HCT116 (cell line): ENCODE results near the gene THG1L. TPM values are rescaled to one million over a fixed set of nuclear protein-coding genes. Genes with fewer than 3 reads are reported as not detected.
"Not testable (repeated sequence)": the region's sequence is repeated elsewhere in the genome, so short reads cannot be mapped to it uniquely, and the experiment has no call there.

Experiments
- ATAC-seq: fragments of 200-7000 bp; cut with Tn5 transposase; 2 replicates; pipeline ENCODE4 v1.9.1; 2020; ENCODE audit warnings: mild to moderate bottlenecking, moderate library complexity
- BruUV-seq: library from RNA; stranded (reverse); fragments of 400-500 nt; replicated peaks from 2 replicates; lab custom pipeline; 2021; lab: Mats Ljungman, UMichigan
- CTCF ChIA-PET: fragments of 300-600 bp; sonication (Branson Sonifier 250); formaldehyde crosslinking; loops from one replicate; lab custom pipeline; 2021; ENCODE audit warnings: antibody characterized with exemption; lab: Charles Lee
- POLR2A ChIA-PET: fragments of 300-600, 350-600 bp; sonication (Branson Sonifier 250); formaldehyde crosslinking; loops from one replicate; lab custom pipeline; 2021; ENCODE audit warnings: antibody characterized with exemption; lab: Charles Lee
- RAD21 ChIA-PET, 2 experiments: fragments of 300-600 bp; sonication (Branson Sonifier 250); formaldehyde crosslinking; loops; one replicate each; lab custom pipeline; 2023; ENCODE audit warnings: low total read pairs in 2 of 2; ENCODE audit not compliant: uncharacterized antibody in 2 of 2, unreplicated experiment in 2 of 2, low non-redundant PET in 1 of 2; lab: Charles Lee
- DNase-seq: peaks from one replicate; pipeline ENCODE4 v3.0.0-alpha.2; 2010; ENCODE audit warnings: low read depth, low spot score
- H2AFZ ChIP-seq: fragments of 200-600 bp; shearing (Covaris generic), sonication (generic); 2 replicates; pipeline ENCODE4 v1.6.1; 2017; ENCODE audit warnings: low read depth, mixed run types, mixed read lengths, antibody characterized with exemption, low read length; ENCODE audit not compliant: poor library complexity, severe bottlenecking
- H3K27ac ChIP-seq: 2 replicates; pipeline ENCODE4 v1.5.1; 2012; ENCODE audit warnings: low read depth, low read length
- H3K27me3 ChIP-seq: fragments of 200-600 bp; sonication (generic); 2 replicates; pipeline ENCODE4 v1.6.1; 2016; ENCODE audit warnings: mixed run types, low read length, mixed read lengths; ENCODE audit not compliant: insufficient read depth
- H3K36me3 ChIP-seq, 2 experiments: fragments of 200-500 bp in 1 of 2; fragments of 200-600 bp in 1 of 2; sonication (Bioruptor generic) in 1 of 2; sonication (generic) in 1 of 2; 2 replicates each; pipeline versions ENCODE4 v1.5.1 to v1.6.1; 2014 to 2016; ENCODE audit warnings: low read length in 2 of 2, inconsistent platforms in 1 of 2, mixed read lengths in 1 of 2, mixed run types in 1 of 2; ENCODE audit not compliant: insufficient read depth in 2 of 2, control insufficient read depth in 1 of 2
- H3K4me1 ChIP-seq, 2 experiments: fragments of 200-600 bp in 1 of 2; sonication (generic) in 1 of 2; 2 replicates each; pipeline versions ENCODE4 v1.5.1 to v1.6.1; 2012 to 2017; ENCODE audit warnings: low read length in 2 of 2, inconsistent platforms in 1 of 2, mild to moderate bottlenecking in 1 of 2, mixed read lengths in 1 of 2, mixed run types in 1 of 2, moderate library complexity in 1 of 2; ENCODE audit not compliant: insufficient read depth in 2 of 2, control insufficient read depth in 1 of 2
- H3K4me2 ChIP-seq: fragments of 200-600 bp; sonication (generic); 2 replicates; pipeline ENCODE4 v1.6.1; 2017; ENCODE audit warnings: mixed run types, low read length, mixed read lengths
- H3K4me3 ChIP-seq, 2 experiments: fragments of 200-600 bp in 1 of 2; sonication (generic) in 1 of 2; replicated peaks in 1 of 2; 2 replicates each; pipeline ENCODE4 v1.5.1; 2011 to 2016; ENCODE audit warnings: low read length in 2 of 2, control low read depth in 1 of 2, low read depth in 1 of 2, mild to moderate bottlenecking in 1 of 2, mixed read lengths in 1 of 2, mixed run types in 1 of 2
- H3K79me2 ChIP-seq: fragments of 200-600 bp; sonication (generic); 2 replicates; pipeline ENCODE4 v1.6.1; 2017; ENCODE audit warnings: mild to moderate bottlenecking, mixed run types, low read length, moderate library complexity, mixed read lengths; ENCODE audit not compliant: insufficient read depth
- H3K9ac ChIP-seq: fragments of 200-600 bp; sonication (generic); 2 replicates; pipeline ENCODE4 v1.6.1; 2016; ENCODE audit warnings: low read length, mixed read lengths
- H3K9me2 ChIP-seq: fragments of 200-600 bp; sonication (generic), shearing (Covaris generic); 2 replicates; pipeline ENCODE4 v1.6.1; 2017; ENCODE audit warnings: mixed run types, mild to moderate bottlenecking, moderate library complexity; ENCODE audit not compliant: insufficient read depth
- H3K9me3 ChIP-seq, 2 experiments: fragments of 200-500 bp in 1 of 2; fragments of 200-600 bp in 1 of 2; sonication (Bioruptor generic) in 1 of 2; sonication (generic) in 1 of 2; 2 replicates each; pipeline ENCODE4 v1.6.1; 2014 to 2017; ENCODE audit warnings: low read length in 2 of 2, mixed read lengths in 2 of 2, inconsistent platforms in 1 of 2, low read depth in 1 of 2, mild to moderate bottlenecking in 1 of 2, mixed run types in 1 of 2, moderate library complexity in 1 of 2; ENCODE audit not compliant: control insufficient read depth in 1 of 2, insufficient read depth in 1 of 2
- H4K20me1 ChIP-seq: fragments of 200-600 bp; sonication (generic), shearing (Covaris generic); 2 replicates; pipeline ENCODE4 v1.6.1; 2017; ENCODE audit warnings: mixed run types, mild to moderate bottlenecking, moderate library complexity; ENCODE audit not compliant: insufficient read depth
- ATF3 ChIP-seq: IDR thresholded peaks from 2 replicates; pipeline ENCODE4 v1.6.1; 2012
- CEBPB ChIP-seq: IDR thresholded peaks from 2 replicates; pipeline ENCODE4 v1.6.1; 2012; ENCODE audit warnings: low read depth
- CTCF ChIP-seq, 3 experiments: fragments of 200-600 bp in 1 of 3; sonication (generic) in 1 of 3; IDR thresholded peaks in 2 of 3; conservative IDR thresholded peaks in 1 of 3; 2 replicates each; pipeline ENCODE4 v1.5.1; 2012 to 2017; ENCODE audit warnings: low read depth in 2 of 3, low read length in 2 of 3, antibody characterized with exemption in 1 of 3, borderline replicate concordance in 1 of 3, control low read depth in 1 of 3, mild to moderate bottlenecking in 1 of 3, mixed read lengths in 1 of 3, mixed run types in 1 of 3, moderate library complexity in 1 of 3; ENCODE audit not compliant: insufficient read depth in 1 of 3
- EGR1 ChIP-seq: IDR thresholded peaks from 2 replicates; pipeline ENCODE4 v1.6.1; 2012; ENCODE audit warnings: low read depth
- ELF1 ChIP-seq: IDR thresholded peaks from 2 replicates; pipeline ENCODE4 v1.6.1; 2012; ENCODE audit warnings: low read depth, borderline replicate concordance
- FOSL1 ChIP-seq: IDR thresholded peaks from 2 replicates; pipeline ENCODE4 v1.6.1; 2012; ENCODE audit warnings: low read depth
- JUND ChIP-seq: IDR thresholded peaks from 2 replicates; pipeline ENCODE4 v1.6.1; 2012
- POLR2A ChIP-seq: IDR thresholded peaks from 2 replicates; pipeline ENCODE4 v1.7.0; 2011; ENCODE audit warnings: borderline replicate concordance; ENCODE audit not compliant: insufficient read depth, insufficient read length; ENCODE audit errors: extremely low read depth
- POLR2AphosphoS5 ChIP-seq: IDR thresholded peaks from 2 replicates; pipeline ENCODE4 v1.6.1; 2011; ENCODE audit warnings: mild to moderate bottlenecking, low read depth, low read length, moderate library complexity
- RAD21 ChIP-seq: IDR thresholded peaks from 2 replicates; pipeline ENCODE4 v1.6.1; 2012; ENCODE audit warnings: low read depth, mild to moderate bottlenecking
- REST ChIP-seq: IDR thresholded peaks from 2 replicates; pipeline ENCODE4 v1.6.1; 2012; ENCODE audit warnings: low read depth
- SIN3A ChIP-seq: IDR thresholded peaks from 2 replicates; pipeline ENCODE4 v1.6.1; 2012; ENCODE audit warnings: low read depth
- SRF ChIP-seq: IDR thresholded peaks from 2 replicates; pipeline ENCODE4 v1.6.1; 2012; ENCODE audit warnings: low read depth
- YY1 ChIP-seq: IDR thresholded peaks from 2 replicates; pipeline ENCODE4 v1.6.1; 2011; ENCODE audit warnings: low read length, low read depth, moderate library complexity, mild to moderate bottlenecking; ENCODE audit not compliant: insufficient replicate concordance; ENCODE audit errors: extremely low read depth
- ZFX ChIP-seq: fragments of 450-650 bp; IDR thresholded peaks from 2 replicates; pipeline ENCODE4 v1.6.1; 2017
- ZNF274 ChIP-seq: fragments of 200-500 bp; sonication (Bioruptor generic); IDR thresholded peaks from 2 replicates; pipeline ENCODE4 v1.6.1; 2014; ENCODE audit warnings: mild to moderate bottlenecking, low read depth, low read length, inconsistent platforms
- intact Hi-C: fragments of 100-400 bp; cut with micrococcal nuclease; formaldehyde crosslinking; loops from 2 replicates; pipeline ENCODE4 v1.10.0; 2022
- total RNA-seq: library from RNA; stranded (reverse); gene quantifications from one replicate; pipeline ENCODE4 v1.2.1, GENCODE V29; 2021; ENCODE audit not compliant: unreplicated experiment

Gene THG1L
- total RNA-seq, 1 experiment from 2014 or later = 33.9 TPM

- POLR2A ChIA-PET, BruUV-seq, H3K4me3 ChIP-seq, H3K9me3 ChIP-seq, H3K9ac ChIP-seq, H3K27ac ChIP-seq, ATAC-seq, H3K27me3 ChIP-seq, H3K36me3 ChIP-seq, H2AFZ ChIP-seq, H4K20me1 ChIP-seq, H3K9me2 ChIP-seq, RAD21 ChIA-PET, CTCF ChIA-PET, intact Hi-C loops, H3K4me2 ChIP-seq, DNase-seq: not testable (repeated sequence)
- peaks cover 16% of the 10 kb centered on the region; the same call in 1 of the 2 replicates for H3K79me2 ChIP-seq
- H3K4me1 ChIP-seq = peaks cover 0 to 18% of the 10 kb centered on the region in 2 experiments; a peak in 3 of 4 replicates
Observed at GRCh38 chr5:157727858-157728257, 3.4 kb upstream of the THG1L start.

GRCh38 chr5:157729858-157730257 lies 1.4 kb upstream of the THG1L start:
- ChIA-PET POLR2A (no interaction called here), RAD21 (no interaction called here), CTCF (no interaction called here)
- H3K9me2 ChIP-seq = no peaks in the 10 kb centered on the region
- BruUV-seq = no TSS peak
- no peak for ATAC-seq
- H3K9ac ChIP-seq = no peak overlapping the region
- no peak overlapping the region for H2AFZ ChIP-seq
- H3K9me3 ChIP-seq = no peaks in the 10 kb centered on the region
- TF ChIP-seq SIN3A (no peak), ATF3 (no peak), YY1 (no peak), REST (no peak), FOSL1 (no peak), RAD21 (no peak), ELF1 (no peak), POLR2AphosphoS5 (no peak), EGR1 (no peak), ZNF274 (no peak), POLR2A (no peak), JUND (no peak), CTCF (IDR thresholded peaks at IDR 0.05 in 2 of 3, conservative IDR thresholded peaks at IDR 0.05 in 1 of 3; ENCODE audit: borderline replicate concordance in 1 of 3, insufficient read depth in 1 of 3, low read depth in 2 of 3, low read length in 2 of 3) (no peak), ZFX (no peak), SRF (no peak), CEBPB (no peak)
- intact Hi-C loops = no loop called here
- peaks cover 3 to 17% of the 10 kb centered on the region in 2 experiments; a peak in 3 of 4 replicates for H3K36me3 ChIP-seq
- no peak overlapping the region for H3K27ac ChIP-seq
- no peak overlapping the region for H3K4me2 ChIP-seq
- H3K4me3 ChIP-seq = no peak overlapping the region
- no peaks in the 10 kb centered on the region for H4K20me1 ChIP-seq
- H3K4me1 ChIP-seq = peaks cover 0 to 18% of the 10 kb centered on the region in 2 experiments; a peak in 3 of 4 replicates
- H3K27me3 ChIP-seq = no peaks in the 10 kb centered on the region
- no peak for DNase-seq
- H3K79me2 ChIP-seq = peaks cover 16% of the 10 kb centered on the region; the same call in 1 of the 2 replicates
